ENCODE data around the gene CHRND.
"Not testable (repeated sequence)": the region's sequence is repeated elsewhere in the genome, so short reads cannot be mapped to it uniquely, and the experiment has no call there.

CHRND gene

GRCh38 chr2:232523402-232523681 is 2.6 kb upstream of the CHRND start:
- Mint-ChIP-seq H3K27me3 (peaks cover 62 to 75% of the 10 kb centered on the region in 2 donors), H3K36me3 (no peaks in the 10 kb centered on the region), H3K27ac (no peak overlapping the region), H3K9me3 (no peaks in the 10 kb centered on the region), H3K4me1 (peaks cover 12 to 25% of the 10 kb centered on the region in 2 donors), H3K4me3 (peak overlapping the region in 1 of 2 donors; percentile 56)
- ATAC-seq (replicated peaks), result no peak
- DNase-seq, result no peak

GRCh38 chr2:232523682-232524597 is 2.0 kb upstream of the CHRND start:
- Mint-ChIP-seq H3K27me3 (peaks cover 64 to 78% of the 10 kb centered on the region in 2 donors), H3K4me3 (peak overlapping the region; percentile 48 to 64), H3K9me3 (no peaks in the 10 kb centered on the region), H3K27ac (no peak overlapping the region), H3K4me1 (peaks cover 15 to 25% of the 10 kb centered on the region in 2 donors), H3K36me3 (no peaks in the 10 kb centered on the region)
- ATAC-seq (replicated peaks) (peak; percentile 54 to 55), DNase-seq (no peak)

DNA sequence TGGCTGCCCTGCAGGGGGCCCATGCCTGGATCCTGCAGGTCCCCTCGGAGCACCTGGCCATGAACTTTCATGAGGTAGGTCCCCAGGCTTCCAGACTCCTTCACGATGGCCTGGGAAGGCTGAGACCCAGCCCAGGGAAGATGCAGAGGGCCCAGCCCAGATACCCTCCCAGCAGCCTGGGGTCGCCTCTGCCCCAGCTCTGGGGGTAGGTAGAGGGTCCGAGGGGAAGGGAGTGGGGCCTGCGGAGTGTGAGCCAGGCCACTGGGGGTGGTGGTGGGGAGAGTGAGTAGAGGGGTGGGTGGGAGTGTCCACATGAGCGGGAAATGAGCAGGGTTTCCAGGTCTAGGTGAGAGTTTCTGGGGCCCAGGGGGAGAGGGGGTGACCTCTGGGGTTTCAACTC is 1.2 kb upstream of the CHRND start:
- peaks cover 59 to 76% of the 10 kb centered on the region in 2 donors for H3K27me3 Mint-ChIP-seq
- H3K36me3 Mint-ChIP-seq, result no peaks in the 10 kb centered on the region
- H3K4me3 Mint-ChIP-seq, result peak overlapping the region in 1 of 2 donors; percentile 64
- ATAC-seq (replicated peaks) (no peak), DNase-seq (no peak)
- H3K9me3 Mint-ChIP-seq, result no peaks in the 10 kb centered on the region
- H3K27ac Mint-ChIP-seq, result no peak overlapping the region
- peaks cover 15 to 25% of the 10 kb centered on the region in 2 donors for H3K4me1 Mint-ChIP-seq

- Mint-ChIP-seq H3K4me1 (peaks cover 15 to 25% of the 10 kb centered on the region in 2 donors), H3K36me3 (no peaks in the 10 kb centered on the region), H3K27me3 (peaks cover 56 to 78% of the 10 kb centered on the region in 2 donors), H3K4me3 (no peak overlapping the region), H3K9me3 (no peaks in the 10 kb centered on the region), H3K27ac (no peak overlapping the region)
- ATAC-seq (replicated peaks) (no peak), DNase-seq (no peak)
These were observed 761 bp upstream of the CHRND start for GRCh38 chr2:232525199-232525598.

- peaks cover 14 to 22% of the 10 kb centered on the region in 2 donors for H3K4me1 Mint-ChIP-seq
- ATAC-seq (replicated peaks), result no peak
- no peak for DNase-seq
- H3K27ac Mint-ChIP-seq, result no peak overlapping the region
- peaks cover 47 to 74% of the 10 kb centered on the region in 2 donors for H3K27me3 Mint-ChIP-seq
- H3K4me3 Mint-ChIP-seq, result no peak overlapping the region
- no peaks in the 10 kb centered on the region for H3K36me3 Mint-ChIP-seq
- H3K9me3 Mint-ChIP-seq, result no peaks in the 10 kb centered on the region
These were observed 497 bp downstream of the CHRND start for GRCh38 chr2:232526372-232526941.

- no peak for DNase-seq
- no peaks in the 10 kb centered on the region for H3K36me3 Mint-ChIP-seq
- H3K4me3 Mint-ChIP-seq, result no peak overlapping the region
- no peak for ATAC-seq (replicated peaks)
- peaks cover 38 to 67% of the 10 kb centered on the region in 2 donors for H3K27me3 Mint-ChIP-seq
- no peaks in the 10 kb centered on the region for H3K9me3 Mint-ChIP-seq
- H3K27ac Mint-ChIP-seq, result no peak overlapping the region
- H3K4me1 Mint-ChIP-seq, result peaks cover 12 to 14% of the 10 kb centered on the region in 2 donors
These were observed 2.0 kb downstream of the CHRND start for GRCh38 chr2:232527905-232528470.

DNA sequence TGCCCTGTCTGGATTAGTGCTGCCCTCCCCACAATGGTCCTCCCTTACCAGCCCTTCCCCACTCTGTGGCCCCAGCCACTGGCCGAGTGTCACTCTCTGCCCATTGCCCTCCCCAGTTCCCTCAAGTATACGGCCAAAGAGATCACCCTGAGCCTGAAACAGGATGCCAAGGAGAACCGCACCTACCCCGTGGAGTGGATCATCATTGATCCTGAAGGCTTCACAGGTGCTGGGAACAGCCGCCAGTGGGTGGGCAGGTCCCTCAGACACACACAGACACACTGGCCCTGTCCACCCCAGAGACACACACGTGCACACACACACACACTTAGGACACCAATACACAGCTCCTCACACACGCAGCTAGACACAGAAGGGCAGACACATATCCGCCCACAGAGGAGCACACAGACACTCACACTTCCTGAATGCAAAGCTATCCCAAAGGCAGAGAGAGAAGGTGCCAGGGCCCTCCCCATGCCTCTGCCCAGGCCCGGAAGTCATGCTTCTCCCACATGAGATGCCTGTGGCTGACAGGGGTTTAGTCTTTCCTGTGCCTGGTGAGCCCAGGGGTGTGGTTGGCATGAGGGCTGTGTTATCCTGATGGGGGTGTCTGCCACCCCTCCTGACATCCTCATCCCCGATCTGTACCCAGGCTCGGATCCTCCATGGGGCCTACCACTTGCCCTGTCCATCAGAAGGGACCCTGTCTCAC is 2.9 kb downstream of the CHRND start:
- Mint-ChIP-seq H3K27ac (peak overlapping the region; percentile 39), H3K36me3 (no peaks in the 10 kb centered on the region), H3K27me3 (peaks cover 33 to 59% of the 10 kb centered on the region in 2 donors), H3K4me1 (peaks cover 8% of the 10 kb centered on the region in 2 donors), H3K9me3 (no peaks in the 10 kb centered on the region), H3K4me3 (no peak overlapping the region)
- no peak for DNase-seq
- ATAC-seq (replicated peaks), result no peak

DNA sequence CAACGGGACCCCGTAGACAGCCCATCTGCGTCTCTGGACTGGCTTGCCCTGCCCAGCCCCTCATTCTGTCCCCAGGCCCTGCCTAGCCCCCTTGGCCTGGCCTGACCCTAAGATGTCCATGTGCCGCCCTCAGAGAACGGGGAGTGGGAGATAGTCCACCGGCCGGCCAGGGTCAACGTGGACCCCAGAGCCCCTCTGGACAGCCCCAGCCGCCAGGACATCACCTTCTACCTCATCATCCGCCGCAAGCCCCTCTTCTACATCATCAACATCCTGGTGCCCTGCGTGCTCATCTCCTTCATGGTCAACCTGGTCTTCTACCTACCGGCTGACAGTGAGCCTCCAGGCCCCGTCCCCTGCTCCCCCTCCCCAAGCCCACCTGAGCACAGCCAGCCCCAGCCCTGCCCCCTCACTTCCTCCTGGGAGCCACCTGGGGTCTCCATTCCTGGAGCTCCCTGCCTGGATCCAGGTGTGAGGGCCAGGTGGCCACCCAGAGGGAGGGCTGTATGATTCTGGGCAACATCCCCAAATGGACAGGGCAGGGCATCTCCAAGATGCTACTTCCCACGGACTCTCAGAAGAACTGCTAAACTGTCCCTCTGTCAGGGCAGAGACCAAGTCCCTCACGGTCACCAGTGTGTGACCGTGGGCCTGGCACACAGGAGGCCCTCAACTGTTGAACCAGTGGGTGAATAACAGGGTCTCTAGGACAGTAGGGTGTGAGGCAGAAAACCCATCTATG is 4.0 kb downstream of the CHRND start:
- no peaks in the 10 kb centered on the region for H3K9me3 Mint-ChIP-seq
- no peak overlapping the region for H3K27ac Mint-ChIP-seq
- peaks cover 0 to 4% of the 10 kb centered on the region in 2 donors for H3K4me1 Mint-ChIP-seq
- no peak overlapping the region for H3K4me3 Mint-ChIP-seq
- H3K27me3 Mint-ChIP-seq, result peaks cover 25 to 50% of the 10 kb centered on the region in 2 donors
- no peaks in the 10 kb centered on the region for H3K36me3 Mint-ChIP-seq
- ATAC-seq (replicated peaks) (no peak), DNase-seq (no peak)

DNA sequence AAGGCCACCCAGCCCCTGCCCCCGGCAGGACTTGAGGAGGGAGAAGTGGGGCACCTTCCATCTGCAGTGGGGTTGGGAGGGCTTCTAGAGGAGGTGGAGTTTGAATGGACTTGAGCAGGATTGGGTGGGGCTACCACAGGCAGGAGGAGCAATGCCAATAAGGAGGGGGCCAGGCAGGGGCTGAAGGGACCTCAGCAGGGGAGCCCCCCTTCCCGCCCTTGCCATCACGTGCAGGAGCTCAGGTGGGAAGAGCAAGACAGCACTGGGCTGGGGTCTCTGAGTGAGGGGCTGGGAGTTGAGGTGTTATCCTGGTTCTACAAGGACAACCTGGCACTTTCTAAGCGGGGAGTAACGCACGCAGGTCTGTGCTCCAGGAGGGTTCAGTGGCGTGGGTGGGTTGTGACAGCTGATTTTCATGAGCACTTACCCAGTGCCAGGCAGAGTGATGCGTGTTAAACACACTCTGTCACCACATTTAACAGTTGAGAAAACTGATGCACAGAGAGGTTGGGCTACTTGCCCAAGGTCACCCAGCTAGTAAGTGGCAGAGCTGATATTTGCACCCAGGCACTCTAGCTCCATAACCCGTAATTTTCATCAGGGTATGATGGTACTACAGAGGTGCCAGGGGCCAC is 4.8 kb downstream of the CHRND start:
- no peak overlapping the region for H3K4me3 Mint-ChIP-seq
- DNase-seq (no peak), ATAC-seq (replicated peaks) (no peak)

DNA sequence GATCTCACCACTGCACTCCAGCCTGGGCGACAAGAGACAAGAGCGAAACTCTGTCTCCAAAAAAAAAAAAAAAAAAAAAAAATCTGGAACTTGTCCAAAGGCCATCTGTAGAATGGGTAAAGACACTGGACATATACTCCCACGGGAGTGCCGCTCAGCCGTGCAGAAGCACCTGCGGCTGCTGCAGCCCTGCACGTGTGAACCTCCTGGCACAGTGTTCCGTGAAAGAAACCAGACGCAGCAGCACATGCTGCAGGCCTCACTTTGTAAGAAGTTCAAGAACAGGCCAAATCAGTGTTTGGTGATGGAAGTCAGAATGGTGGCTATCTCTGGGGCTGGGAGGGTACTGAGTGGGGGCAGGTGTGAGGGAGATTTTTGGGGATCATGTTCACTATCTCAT is 6.5 kb downstream of the CHRND start:
- Mint-ChIP-seq H3K4me3 (no peak overlapping the region), H3K27me3 (peaks cover 27 to 52% of the 10 kb centered on the region in 2 donors), H3K36me3 (peaks cover 0 to 7% of the 10 kb centered on the region in 2 donors), H3K9me3 (peaks cover 6 to 8% of the 10 kb centered on the region in 2 donors), H3K27ac (no peak overlapping the region), H3K4me1 (peaks cover 0 to 4% of the 10 kb centered on the region in 2 donors)
- ATAC-seq (replicated peaks) (no peak), DNase-seq (no peak)

More for the DNA sequence above, 4.8 kb downstream of the CHRND start:
- Mint-ChIP-seq H3K4me1 (peaks cover 0 to 4% of the 10 kb centered on the region in 2 donors), H3K36me3 (no peaks in the 10 kb centered on the region), H3K27ac (no peak overlapping the region), H3K27me3 (peaks cover 28 to 56% of the 10 kb centered on the region in 2 donors), H3K9me3 (peaks cover 0 to 1% of the 10 kb centered on the region in 2 donors)

GRCh38 chr2:232532821-232533220 is 6.9 kb downstream of the CHRND start:
- not testable (repeated sequence) for H3K4me3 Mint-ChIP-seq; ATAC-seq (replicated peaks); H3K36me3 Mint-ChIP-seq; H3K9me3 Mint-ChIP-seq; H3K27ac Mint-ChIP-seq; H3K4me1 Mint-ChIP-seq; DNase-seq
- H3K27me3 Mint-ChIP-seq, result peaks cover 27 to 50% of the 10 kb centered on the region in 2 donors

DNA sequence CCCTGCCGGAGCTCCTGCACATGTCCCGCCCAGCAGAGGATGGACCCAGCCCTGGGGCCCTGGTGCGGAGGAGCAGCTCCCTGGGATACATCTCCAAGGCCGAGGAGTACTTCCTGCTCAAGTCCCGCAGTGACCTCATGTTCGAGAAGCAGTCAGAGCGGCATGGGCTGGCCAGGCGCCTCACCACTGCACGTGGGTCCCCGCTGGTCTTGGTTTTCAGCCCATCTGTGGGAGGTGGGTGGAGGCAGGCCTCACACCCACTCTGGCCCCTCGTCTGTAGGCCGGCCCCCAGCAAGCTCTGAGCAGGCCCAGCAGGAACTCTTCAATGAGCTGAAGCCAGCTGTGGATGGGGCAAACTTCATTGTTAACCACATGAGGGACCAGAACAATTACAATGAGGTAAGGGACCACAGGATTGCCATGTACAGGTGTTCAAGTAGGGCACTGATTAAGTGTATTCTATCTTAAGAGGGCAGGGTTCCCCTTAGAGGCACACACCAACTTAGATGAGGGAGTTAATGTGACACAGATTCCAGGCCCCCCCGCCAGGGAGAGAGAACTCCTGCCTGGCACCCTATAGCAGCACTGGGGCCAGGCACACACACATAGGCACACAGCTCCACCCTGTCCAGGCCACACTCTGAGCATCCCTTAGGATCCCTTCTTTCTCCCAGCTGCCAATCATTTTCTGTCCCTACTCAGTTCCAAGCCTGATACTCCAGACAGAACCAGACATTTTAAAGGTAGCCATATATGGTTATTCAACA is 8.2 kb downstream of the CHRND start:
- H3K9me3 Mint-ChIP-seq, result peaks cover 6 to 8% of the 10 kb centered on the region in 2 donors
- DNase-seq, result no peak
- H3K27ac Mint-ChIP-seq, result no peak overlapping the region
- H3K4me1 Mint-ChIP-seq, result peaks cover 9 to 11% of the 10 kb centered on the region in 2 donors
- H3K27me3 Mint-ChIP-seq, result peaks cover 26 to 48% of the 10 kb centered on the region in 2 donors
- peaks cover 0 to 7% of the 10 kb centered on the region in 2 donors for H3K36me3 Mint-ChIP-seq
- ATAC-seq (replicated peaks), result no peak
- H3K4me3 Mint-ChIP-seq, result no peak overlapping the region

All from stimulated activated naive B cell treated with anti-CD40 and anti-IgM and Interleukin-4, amounts not matched to agents 10 μg/mL and 1 μg/mL and 100 μg/mL, for 72 hours (primary cell).